A549 (cell line): ENCODE measurements around the gene SLC30A7. TPM values are rescaled to one million over a fixed set of nuclear protein-coding genes. Genes with fewer than 3 reads are reported as not detected.

Experiments
- ATAC-seq, 2 experiments: fragments of 200-7000 bp in 1 of 2; fragments of >200 bp in 1 of 2; cut with Nextera tagmentation in 1 of 2; cut with Tn5 transposase in 1 of 2; 3 replicates each; pipeline versions ENCODE4 v1.8.0 to v1.9.1; 2018 to 2020; ENCODE audit warnings: mild to moderate bottlenecking in 1 of 2, moderate library complexity in 1 of 2
- CTCF ChIA-PET: fragments of 300-600 bp; sonication (Branson Sonifier 250); formaldehyde crosslinking; extraction: SDS; loops from one replicate; lab custom pipeline; 2021; ENCODE audit warnings: antibody characterized with exemption, inconsistent platforms; lab: Yijun Ruan, JAX
- POLR2A ChIA-PET: fragments of 350-600 bp; formaldehyde crosslinking; extraction: SDS; loops from one replicate; lab custom pipeline; 2021; ENCODE audit warnings: antibody characterized with exemption, inconsistent platforms; lab: Yijun Ruan, JAX
- DNase-seq, 2 experiments: peaks; one replicate each; pipeline versions ENCODE4 v3.0.0 to v3.0.0-alpha.2; 2011 to 2016; ENCODE audit warnings: low read depth in 1 of 2, low spot score in 1 of 2
- FAIRE-seq: peaks from 2 replicates; lab custom pipeline; 2011; peaks lifted over from hg19 to GRCh38; lab: Jason Lieb, UNC
- H3K27ac ChIP-seq, 2 experiments: fragments of >200 bp; sonication (Bioruptor Twin); formaldehyde crosslinking; 3 replicates each; pipeline ENCODE4 v1.5.1; 2016 to 2017
- H3K4me1 ChIP-seq: fragments of >200 bp; sonication (Bioruptor Twin); formaldehyde crosslinking; 3 replicates; pipeline ENCODE4 v1.6.1; 2016
- H3K4me2 ChIP-seq: fragments of >200 bp; sonication (Bioruptor Twin); formaldehyde crosslinking; 3 replicates; pipeline ENCODE4 v1.6.1; 2016
- H3K4me3 ChIP-seq: fragments of >200 bp; sonication (Bioruptor Twin); formaldehyde crosslinking; 3 replicates; pipeline ENCODE4 v1.5.1; 2016
- H3K9me3 ChIP-seq: fragments of >200 bp; sonication (Bioruptor Twin); formaldehyde crosslinking; 3 replicates; pipeline ENCODE4 v1.6.1; 2016
- CBX8 ChIP-seq: fragments of 200-600 bp; sonication (generic); IDR thresholded peaks from 2 replicates; pipeline ENCODE4 v1.6.1; 2016
- EHF ChIP-seq: fragments of 250-450 bp; sonication (Bioruptor Pico); IDR thresholded peaks from 2 replicates; pipeline ENCODE4 v1.5.0; 2020; ENCODE audit warnings: mild to moderate bottlenecking
- EHMT2 ChIP-seq: fragments of 200-600 bp; sonication (generic); IDR thresholded peaks from 2 replicates; pipeline ENCODE4 v1.6.1; 2016; ENCODE audit warnings: antibody characterized with exemption, low read depth, mild to moderate bottlenecking, moderate library complexity
- EP300 ChIP-seq, 2 experiments: fragments of >200 bp; sonication (Bioruptor Twin); formaldehyde crosslinking; IDR thresholded peaks; 2 replicates in 1 of 2; 3 replicates in 1 of 2; pipeline ENCODE4 v1.6.1; 2016 to 2017
- ESRRA ChIP-seq: fragments of 150-350 bp; IDR thresholded peaks from 2 replicates; pipeline ENCODE4 v1.6.1; 2014; ENCODE audit warnings: mild to moderate bottlenecking, low read length, borderline replicate concordance
- FOSB ChIP-seq: fragments of 250-450 bp; sonication (Bioruptor Pico); IDR thresholded peaks from 2 replicates; pipeline ENCODE4 v1.5.0; 2020; ENCODE audit warnings: mild to moderate bottlenecking, moderate library complexity
- FOSL2 ChIP-seq, 2 experiments: fragments of 450-650 bp in 1 of 2; fragments of >200 bp in 1 of 2; sonication (Bioruptor Twin) in 1 of 2; formaldehyde crosslinking; IDR thresholded peaks; 2 replicates each; pipeline versions ENCODE4 v1.5.0 to v1.6.1; 2016 to 2020; ENCODE audit warnings: mild to moderate bottlenecking in 1 of 2, moderate library complexity in 1 of 2
- HEYL ChIP-seq: fragments of 250-450 bp; sonication (Bioruptor Pico); IDR thresholded peaks from 2 replicates; pipeline ENCODE4 v1.8.0; 2021; ENCODE audit warnings: mild to moderate bottlenecking, moderate library complexity
- KDM5A ChIP-seq: fragments of 200-600 bp; sonication (generic); IDR thresholded peaks from 2 replicates; pipeline ENCODE4 v1.6.1; 2016; ENCODE audit warnings: antibody characterized with exemption, mild to moderate bottlenecking
- MAFK ChIP-seq: fragments of 450-650 bp; IDR thresholded peaks from 2 replicates; pipeline ENCODE4 v1.6.1; 2014; ENCODE audit not compliant: partially characterized antibody
- RARB ChIP-seq: fragments of 250-450 bp; sonication (Bioruptor Pico); IDR thresholded peaks from 2 replicates; pipeline ENCODE4 v1.8.0; 2021; ENCODE audit warnings: mild to moderate bottlenecking, moderate library complexity
- RCOR1 ChIP-seq: fragments of 150-350 bp; IDR thresholded peaks from 2 replicates; pipeline ENCODE4 v1.6.1; 2014; ENCODE audit warnings: antibody characterized with exemption, low read length, low read depth
- RFX5 ChIP-seq: fragments of 450-650 bp; IDR thresholded peaks from 2 replicates; pipeline ENCODE4 v1.7.1; 2014; ENCODE audit warnings: antibody characterized with exemption, mild to moderate bottlenecking, moderate library complexity
- SMC3 ChIP-seq: fragments of >200 bp; sonication (Bioruptor Twin); formaldehyde crosslinking; IDR thresholded peaks from 3 replicates; pipeline ENCODE4 v1.6.1; 2018; ENCODE audit warnings: inconsistent platforms
- TFCP2L1 ChIP-seq: fragments of 250-450 bp; sonication (Bioruptor Pico); IDR thresholded peaks from 2 replicates; pipeline ENCODE4 v1.5.0; 2021; ENCODE audit warnings: mild to moderate bottlenecking
- TP53 ChIP-seq: fragments of 250-450 bp; sonication (Bioruptor Pico); IDR thresholded peaks from 2 replicates; pipeline ENCODE4 v1.5.0; 2021; ENCODE audit warnings: mild to moderate bottlenecking, moderate library complexity
- ZFP36 ChIP-seq: fragments of 450-650 bp; IDR thresholded peaks from 2 replicates; pipeline ENCODE4 v1.6.1; 2014; ENCODE audit warnings: borderline replicate concordance; ENCODE audit not compliant: partially characterized antibody
- ZSCAN20 ChIP-seq: fragments of 250-450 bp; sonication (Bioruptor Pico); IDR thresholded peaks from 2 replicates; pipeline ENCODE4 v1.8.0; 2022; ENCODE audit warnings: mild to moderate bottlenecking, moderate library complexity
- WGBS: methylation state at CpG from one replicate; pipeline ENCODE4 v1.1.6; 2017; ENCODE audit errors: missing lambda C conversion rate; 5-methylcytosine and 5-hydroxymethylcytosine counted together
- polyA plus RNA-seq, 4 experiments: library from polyadenylated mRNA; depleted of rRNA in 3 of 4; stranded (reverse); fragments of >200 nt; fragmentation: RNase III in 1 of 4; extraction: RNeasy Plus Mini Kit Qiagen cat#74134 plus additional on column Dnase treatment in 1 of 4; gene quantifications; 2 replicates in 3 of 4; 3 replicates in 1 of 4; pipeline ENCODE4 v1.2.3, GENCODE V29; 2011 to 2017
- TF ChIP-seq, protein P1 (sequence below): IDR thresholded peaks from 2 replicates; pipeline ENCODE4 v1.6.1; 2012; ENCODE audit warnings: low read depth, borderline replicate concordance
- TF ChIP-seq, protein P2 (sequence below): fragments of 250-450 bp; sonication (Bioruptor Pico); IDR thresholded peaks from 2 replicates; pipeline ENCODE4 v1.5.0; 2020; ENCODE audit warnings: low read depth, mild to moderate bottlenecking, moderate library complexity
- TF ChIP-seq, protein P3 (sequence below): IDR thresholded peaks from 2 replicates; pipeline ENCODE4 v1.6.1; 2012
- TF ChIP-seq, protein P4 (sequence below): fragments of >200 bp; sonication (Bioruptor Twin); formaldehyde crosslinking; IDR thresholded peaks from 3 replicates; pipeline ENCODE4 v1.6.1; 2016
- TF ChIP-seq, protein P5 (sequence below): IDR thresholded peaks from 2 replicates; pipeline ENCODE4 v1.6.1; 2012
- TF ChIP-seq, protein P6 (sequence below): fragments of 150-350 bp; IDR thresholded peaks from 2 replicates; pipeline ENCODE4 v1.6.1; 2014; ENCODE audit warnings: low read depth, mild to moderate bottlenecking, low read length
- TF ChIP-seq, protein P7 (sequence below): fragments of 250-450 bp; sonication (Bioruptor Pico); IDR thresholded peaks from 2 replicates; pipeline ENCODE4 v1.5.0; 2021; ENCODE audit warnings: mild to moderate bottlenecking, moderate library complexity, borderline replicate concordance

SLC30A7 gene
- polyA plus RNA-seq, 2 of the 4 experiments (the other 2 are of a cell fraction), result 4.3 to 9.6 TPM

DNA sequence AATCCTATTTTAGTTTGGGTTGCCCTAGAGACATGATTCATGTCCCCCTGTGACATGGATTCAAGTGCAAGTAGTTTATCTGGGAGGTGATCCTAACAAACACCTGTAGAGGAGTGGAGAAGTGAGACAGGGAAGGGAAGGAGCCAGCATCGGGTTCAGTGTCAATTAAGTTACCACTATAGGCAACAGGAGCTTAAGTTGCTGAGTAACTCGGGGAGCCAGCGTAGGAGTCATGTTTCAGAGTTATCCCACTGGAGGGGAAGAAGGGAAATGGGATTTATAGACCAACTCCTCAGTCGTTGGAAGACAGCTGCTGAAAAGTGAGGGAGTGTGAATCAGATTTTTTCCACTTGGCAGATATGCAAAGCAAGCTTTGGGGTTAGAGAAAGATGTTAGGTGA lies 54.9 kb downstream of the SLC30A7 start:
- H3K4me1 ChIP-seq, result peaks cover 16% of the 10 kb centered on the region
- WGBS, result 84% methylated on average over 4 of the region's 4 CpGs
- H3K4me3 ChIP-seq, result no peak overlapping the region
- ATAC-seq (no peak), DNase-seq (no peak), FAIRE-seq (no peak)
- ChIA-PET CTCF (interaction anchor here (1.0 kb wide), 1 partner anchor 337 kb away, joined by 3 read pairs; no protein-coding TSS in a partner anchor), POLR2A (no interaction called here)
- TF ChIP-seq RARB, result no peak
- no peak for TF ChIP-seq EHMT2
- no peak for TF ChIP-seq FOSB
- TF ChIP-seq TFCP2L1 (CRISPR knock-in tag), result no peak
- TF ChIP-seq, protein P1, sequence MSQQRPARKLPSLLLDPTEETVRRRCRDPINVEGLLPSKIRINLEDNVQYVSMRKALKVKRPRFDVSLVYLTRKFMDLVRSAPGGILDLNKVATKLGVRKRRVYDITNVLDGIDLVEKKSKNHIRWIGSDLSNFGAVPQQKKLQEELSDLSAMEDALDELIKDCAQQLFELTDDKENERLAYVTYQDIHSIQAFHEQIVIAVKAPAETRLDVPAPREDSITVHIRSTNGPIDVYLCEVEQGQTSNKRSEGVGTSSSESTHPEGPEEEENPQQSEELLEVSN, result no peak
- TF ChIP-seq, protein P2, sequence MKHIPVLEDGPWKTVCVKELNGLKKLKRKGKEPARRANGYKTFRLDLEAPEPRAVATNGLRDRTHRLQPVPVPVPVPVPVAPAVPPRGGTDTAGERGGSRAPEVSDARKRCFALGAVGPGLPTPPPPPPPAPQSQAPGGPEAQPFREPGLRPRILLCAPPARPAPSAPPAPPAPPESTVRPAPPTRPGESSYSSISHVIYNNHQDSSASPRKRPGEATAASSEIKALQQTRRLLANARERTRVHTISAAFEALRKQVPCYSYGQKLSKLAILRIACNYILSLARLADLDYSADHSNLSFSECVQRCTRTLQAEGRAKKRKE (CRISPR knock-in tag), result no peak
- TF ChIP-seq ZSCAN20 (CRISPR knock-in tag), result no peak
- TF ChIP-seq ZFP36, result no peak
- no peak for TF ChIP-seq MAFK
- TF ChIP-seq EHF (CRISPR knock-in tag), result no peak
- TF ChIP-seq HEYL (CRISPR knock-in tag), result no peak
- TF ChIP-seq, protein P3, sequence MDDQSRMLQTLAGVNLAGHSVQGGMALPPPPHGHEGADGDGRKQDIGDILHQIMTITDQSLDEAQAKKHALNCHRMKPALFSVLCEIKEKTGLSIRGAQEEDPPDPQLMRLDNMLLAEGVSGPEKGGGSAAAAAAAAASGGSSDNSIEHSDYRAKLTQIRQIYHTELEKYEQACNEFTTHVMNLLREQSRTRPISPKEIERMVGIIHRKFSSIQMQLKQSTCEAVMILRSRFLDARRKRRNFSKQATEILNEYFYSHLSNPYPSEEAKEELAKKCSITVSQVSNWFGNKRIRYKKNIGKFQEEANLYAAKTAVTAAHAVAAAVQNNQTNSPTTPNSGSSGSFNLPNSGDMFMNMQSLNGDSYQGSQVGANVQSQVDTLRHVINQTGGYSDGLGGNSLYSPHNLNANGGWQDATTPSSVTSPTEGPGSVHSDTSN, result no peak
- TF ChIP-seq, protein P4, sequence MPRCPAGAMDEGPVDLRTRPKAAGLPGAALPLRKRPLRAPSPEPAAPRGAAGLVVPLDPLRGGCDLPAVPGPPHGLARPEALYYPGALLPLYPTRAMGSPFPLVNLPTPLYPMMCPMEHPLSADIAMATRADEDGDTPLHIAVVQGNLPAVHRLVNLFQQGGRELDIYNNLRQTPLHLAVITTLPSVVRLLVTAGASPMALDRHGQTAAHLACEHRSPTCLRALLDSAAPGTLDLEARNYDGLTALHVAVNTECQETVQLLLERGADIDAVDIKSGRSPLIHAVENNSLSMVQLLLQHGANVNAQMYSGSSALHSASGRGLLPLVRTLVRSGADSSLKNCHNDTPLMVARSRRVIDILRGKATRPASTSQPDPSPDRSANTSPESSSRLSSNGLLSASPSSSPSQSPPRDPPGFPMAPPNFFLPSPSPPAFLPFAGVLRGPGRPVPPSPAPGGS, result no peak
- TF ChIP-seq, protein P5, sequence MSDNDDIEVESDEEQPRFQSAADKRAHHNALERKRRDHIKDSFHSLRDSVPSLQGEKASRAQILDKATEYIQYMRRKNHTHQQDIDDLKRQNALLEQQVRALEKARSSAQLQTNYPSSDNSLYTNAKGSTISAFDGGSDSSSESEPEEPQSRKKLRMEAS, result no peak
- TF ChIP-seq EP300 (IDR thresholded peaks at IDR 0.05), result no peak
- TF ChIP-seq, protein P6, sequence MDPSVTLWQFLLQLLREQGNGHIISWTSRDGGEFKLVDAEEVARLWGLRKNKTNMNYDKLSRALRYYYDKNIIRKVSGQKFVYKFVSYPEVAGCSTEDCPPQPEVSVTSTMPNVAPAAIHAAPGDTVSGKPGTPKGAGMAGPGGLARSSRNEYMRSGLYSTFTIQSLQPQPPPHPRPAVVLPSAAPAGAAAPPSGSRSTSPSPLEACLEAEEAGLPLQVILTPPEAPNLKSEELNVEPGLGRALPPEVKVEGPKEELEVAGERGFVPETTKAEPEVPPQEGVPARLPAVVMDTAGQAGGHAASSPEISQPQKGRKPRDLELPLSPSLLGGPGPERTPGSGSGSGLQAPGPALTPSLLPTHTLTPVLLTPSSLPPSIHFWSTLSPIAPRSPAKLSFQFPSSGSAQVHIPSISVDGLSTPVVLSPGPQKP, result no peak
- TF ChIP-seq ESRRA, result no peak
- TF ChIP-seq, protein P7, sequence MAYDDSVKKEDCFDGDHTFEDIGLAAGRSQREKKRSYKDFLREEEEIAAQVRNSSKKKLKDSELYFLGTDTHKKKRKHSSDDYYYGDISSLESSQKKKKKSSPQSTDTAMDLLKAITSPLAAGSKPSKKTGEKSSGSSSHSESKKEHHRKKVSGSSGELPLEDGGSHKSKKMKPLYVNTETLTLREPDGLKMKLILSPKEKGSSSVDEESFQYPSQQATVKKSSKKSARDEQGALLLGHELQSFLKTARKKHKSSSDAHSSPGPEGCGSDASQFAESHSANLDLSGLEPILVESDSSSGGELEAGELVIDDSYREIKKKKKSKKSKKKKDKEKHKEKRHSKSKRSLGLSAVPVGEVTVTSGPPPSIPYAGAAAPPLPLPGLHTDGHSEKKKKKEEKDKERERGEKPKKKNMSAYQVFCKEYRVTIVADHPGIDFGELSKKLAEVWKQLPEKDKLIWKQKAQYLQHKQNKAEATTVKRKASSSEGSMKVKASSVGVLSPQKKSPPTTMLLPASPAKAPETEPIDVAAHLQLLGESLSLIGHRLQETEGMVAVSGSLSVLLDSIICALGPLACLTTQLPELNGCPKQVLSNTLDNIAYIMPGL (CRISPR knock-in tag), result no peak
- TF ChIP-seq TP53 (CRISPR knock-in tag), result no peak
- no peak overlapping the region for H3K4me2 ChIP-seq
- H3K9me3 ChIP-seq, result no peaks in the 10 kb centered on the region
- H3K27ac ChIP-seq, result no peak overlapping the region

DNA sequence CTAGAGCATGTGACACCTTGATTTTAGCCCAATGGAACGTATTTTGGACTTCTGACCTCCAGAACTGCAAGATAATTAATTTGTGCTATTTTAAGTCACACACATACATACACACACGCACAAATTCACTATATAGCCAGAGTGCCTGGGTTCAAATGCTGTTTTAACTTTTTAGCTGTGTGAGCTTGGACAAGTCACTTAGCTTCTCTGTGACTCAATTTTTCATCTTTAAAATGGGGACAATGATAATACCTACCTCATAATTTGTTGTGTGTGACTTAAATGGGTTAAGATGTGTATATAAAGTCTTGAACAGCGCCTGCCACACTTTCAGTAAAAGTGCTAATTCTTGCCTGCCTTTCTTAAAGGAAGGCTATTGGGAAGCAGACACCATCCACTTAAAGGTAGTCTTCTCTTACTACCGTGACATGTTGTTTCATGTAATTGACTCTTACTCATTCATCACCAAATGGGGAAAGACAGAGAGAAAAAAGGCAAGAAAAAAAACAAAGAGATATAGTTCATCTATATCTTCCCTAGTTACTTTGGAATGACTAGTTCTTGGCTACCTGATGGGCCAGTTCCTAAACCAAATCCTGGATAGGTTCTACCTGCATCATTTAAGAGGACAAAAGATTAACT lies 56.3 kb downstream of the SLC30A7 start:
- 93% methylated on average over 4 of the region's 4 CpGs for WGBS

More for the DNA sequence above, 56.3 kb downstream of the SLC30A7 start:
- no peak overlapping the region for H3K4me3 ChIP-seq
- POLR2A ChIA-PET, result no interaction called here
- TF ChIP-seq KDM5A (no peak), ZFP36 (no peak), ZSCAN20 (CRISPR knock-in tag) (no peak), RCOR1 (no peak), CBX8 (no peak), SMC3 (no peak), FOSL2 (IDR thresholded peaks at IDR 0.05) (no peak), FOSL2 (CRISPR knock-in tag; IDR thresholded peaks at IDR 0.05) (no peak), EP300 (IDR thresholded peaks at IDR 0.05) (no peak), RFX5 (no peak)
- TF ChIP-seq, protein P7 (CRISPR knock-in tag), result no peak
- TF ChIP-seq, protein P5, result no peak
- TF ChIP-seq, protein P2 (CRISPR knock-in tag), result no peak
- peaks cover 16% of the 10 kb centered on the region for H3K4me1 ChIP-seq
- no peak for ATAC-seq
- no peak for DNase-seq
- no peak overlapping the region for H3K27ac ChIP-seq
- H3K9me3 ChIP-seq, result no peaks in the 10 kb centered on the region
- no peak overlapping the region for H3K4me2 ChIP-seq
- CTCF ChIA-PET, result no interaction called here
- FAIRE-seq, result no peak
